Mucosa of gallbladder (tissue), 1 donor: Measurements from ENCODE around the gene NOD1. TPM values are rescaled to one million over a fixed set of nuclear protein-coding genes. Genes with fewer than 3 reads are reported as not detected.
"Not testable (repeated sequence)": the region's sequence is repeated elsewhere in the genome, so short reads cannot be mapped to it uniquely, and the experiment has no call there.

Experiments used
- DNase-seq: peaks from one replicate; pipeline ENCODE4 v3.0.0-alpha.2; 2020; ENCODE audit warnings: low spot score
- total RNA-seq: library from RNA; stranded (reverse); gene quantifications from one replicate; pipeline ENCODE4 v1.2.1, GENCODE V29; 2021
- donor health status: DM: no; HTN: no; CAD: no.

NOD1 gene, protein sequence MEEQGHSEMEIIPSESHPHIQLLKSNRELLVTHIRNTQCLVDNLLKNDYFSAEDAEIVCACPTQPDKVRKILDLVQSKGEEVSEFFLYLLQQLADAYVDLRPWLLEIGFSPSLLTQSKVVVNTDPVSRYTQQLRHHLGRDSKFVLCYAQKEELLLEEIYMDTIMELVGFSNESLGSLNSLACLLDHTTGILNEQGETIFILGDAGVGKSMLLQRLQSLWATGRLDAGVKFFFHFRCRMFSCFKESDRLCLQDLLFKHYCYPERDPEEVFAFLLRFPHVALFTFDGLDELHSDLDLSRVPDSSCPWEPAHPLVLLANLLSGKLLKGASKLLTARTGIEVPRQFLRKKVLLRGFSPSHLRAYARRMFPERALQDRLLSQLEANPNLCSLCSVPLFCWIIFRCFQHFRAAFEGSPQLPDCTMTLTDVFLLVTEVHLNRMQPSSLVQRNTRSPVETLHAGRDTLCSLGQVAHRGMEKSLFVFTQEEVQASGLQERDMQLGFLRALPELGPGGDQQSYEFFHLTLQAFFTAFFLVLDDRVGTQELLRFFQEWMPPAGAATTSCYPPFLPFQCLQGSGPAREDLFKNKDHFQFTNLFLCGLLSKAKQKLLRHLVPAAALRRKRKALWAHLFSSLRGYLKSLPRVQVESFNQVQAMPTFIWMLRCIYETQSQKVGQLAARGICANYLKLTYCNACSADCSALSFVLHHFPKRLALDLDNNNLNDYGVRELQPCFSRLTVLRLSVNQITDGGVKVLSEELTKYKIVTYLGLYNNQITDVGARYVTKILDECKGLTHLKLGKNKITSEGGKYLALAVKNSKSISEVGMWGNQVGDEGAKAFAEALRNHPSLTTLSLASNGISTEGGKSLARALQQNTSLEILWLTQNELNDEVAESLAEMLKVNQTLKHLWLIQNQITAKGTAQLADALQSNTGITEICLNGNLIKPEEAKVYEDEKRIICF
- total RNA-seq, result 12.7 TPM

GRCh38 chr7:30478349-30479201 lies at the start of gene NOD1:
Gene NOD1, minus strand, starts transcription at chr7:30478784. Its CDS starts 21,863 bp downstream, at chr7:30456921.
- peak; percentile 63 for DNase-seq

DNA sequence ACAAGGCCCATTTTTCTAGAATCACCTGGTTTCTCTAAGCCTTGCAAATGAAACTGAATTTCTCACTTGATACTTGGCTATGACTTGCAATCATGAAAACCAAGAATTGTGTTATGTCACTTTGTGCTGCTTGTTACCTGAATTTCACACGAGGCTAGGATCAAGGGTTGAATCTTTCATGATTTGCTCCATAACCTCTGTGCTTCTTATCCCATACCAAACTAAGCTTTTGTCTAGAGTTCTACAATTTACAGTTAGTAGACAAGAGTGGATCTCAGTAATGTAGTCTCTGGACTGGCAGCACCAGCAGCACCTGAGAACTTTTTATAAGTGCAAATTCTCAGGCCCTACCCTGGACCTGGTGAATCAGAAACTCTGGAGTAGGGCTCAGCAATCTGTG lies 48.7 kb upstream of the NOD1 start:
- DNase-seq, result not testable (repeated sequence)

DNA sequence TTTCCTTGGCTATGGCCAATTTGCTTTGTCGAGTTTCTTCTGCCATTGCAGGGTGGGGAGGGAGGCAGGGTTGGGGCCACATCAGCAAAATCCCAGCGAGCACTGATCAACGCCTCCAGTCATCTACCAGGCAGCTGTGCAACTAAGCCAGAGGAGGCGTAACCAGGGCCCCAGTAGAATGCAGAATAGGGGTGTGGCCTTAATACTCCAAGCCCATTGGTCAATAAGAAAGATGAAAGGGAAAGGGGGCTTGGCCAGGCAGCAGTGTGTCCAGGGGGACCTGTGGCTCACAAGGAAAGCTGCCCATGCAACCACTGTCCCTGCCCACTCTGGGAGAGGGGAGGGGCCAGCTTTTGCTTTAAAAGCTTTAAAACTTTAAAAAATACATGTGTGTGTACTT lies 47.6 kb upstream of the NOD1 start:
- DNase-seq, result no peak

- peak; percentile 60 for DNase-seq
These were observed 46.8 kb upstream of the NOD1 start for GRCh38 chr7:30525429-30525828.

DNA sequence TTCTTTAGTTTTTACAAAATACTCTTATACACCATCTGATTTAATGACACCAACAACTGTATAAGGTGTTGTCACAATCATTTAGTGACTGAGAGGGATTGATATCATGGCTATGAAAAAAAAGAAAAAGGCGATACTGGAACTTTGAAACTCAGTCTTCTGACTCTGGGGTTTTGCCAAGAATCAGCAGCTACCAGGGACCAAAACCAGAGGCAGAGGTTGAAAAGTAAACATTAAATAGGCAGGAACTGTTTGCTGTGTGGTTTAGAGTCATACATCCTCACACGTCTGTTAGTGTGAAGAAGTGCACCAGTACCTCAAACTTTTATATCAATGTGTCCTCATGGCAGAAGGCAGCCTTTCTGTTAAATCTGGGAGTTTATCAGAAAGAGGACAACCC lies 46.0 kb upstream of the NOD1 start:
- DNase-seq, result peak; percentile 56

GRCh38 chr7:30523466-30523865 lies 44.9 kb upstream of the NOD1 start:
- no peak for DNase-seq

DNA sequence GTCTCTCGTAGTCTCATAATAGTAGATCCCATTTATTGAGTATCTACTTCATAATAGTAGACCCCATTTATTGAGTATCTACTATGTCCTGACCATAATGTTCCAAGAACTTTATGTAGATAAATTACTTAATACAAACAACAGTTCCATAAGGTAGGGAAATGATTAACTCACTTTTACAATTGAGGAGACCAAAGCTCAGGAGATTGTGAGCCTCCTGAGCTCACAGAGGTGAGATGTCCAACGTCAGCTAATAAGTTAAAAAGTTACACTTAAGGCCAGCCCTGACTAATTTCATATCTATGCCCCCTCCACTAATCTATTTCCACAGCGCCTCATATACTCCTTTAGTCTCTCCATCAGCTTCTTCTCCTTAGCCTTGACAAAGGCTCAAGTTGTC lies 43.6 kb upstream of the NOD1 start:
- no peak for DNase-seq

- DNase-seq, result peak; percentile 29
These were observed 42.9 kb upstream of the NOD1 start for GRCh38 chr7:30521532-30521931.

GRCh38 chr7:30519122-30519521 lies 40.5 kb upstream of the NOD1 start:
- DNase-seq, result no peak

GRCh38 chr7:30515761-30516160 lies 37.2 kb upstream of the NOD1 start:
- DNase-seq, result no peak

DNA sequence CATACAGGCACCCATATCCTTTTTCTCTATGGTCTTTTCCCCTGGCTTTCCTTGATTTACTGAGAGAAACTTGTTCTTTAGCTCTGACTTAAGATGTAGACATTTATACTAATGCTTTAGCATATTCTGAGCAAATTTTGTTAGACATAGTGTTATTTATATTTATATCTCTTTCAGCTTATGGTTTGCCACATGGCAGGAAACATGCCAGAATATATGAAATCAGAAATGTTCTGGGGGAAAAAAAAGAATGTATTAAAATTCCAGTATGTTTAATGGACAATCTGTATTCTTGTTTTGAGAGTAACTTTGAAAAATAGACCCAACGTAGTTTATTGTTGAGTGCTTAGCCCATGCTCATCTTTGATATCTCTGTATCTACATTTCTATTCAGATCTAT lies 36.2 kb upstream of the NOD1 start:
- no peak for DNase-seq

- no peak for DNase-seq
These were observed 35.6 kb upstream of the NOD1 start for GRCh38 chr7:30514177-30514576.

GRCh38 chr7:30513762-30514161 lies 35.2 kb upstream of the NOD1 start:
- no peak for DNase-seq

GRCh38 chr7:30511973-30512662 lies 33.5 kb upstream of the NOD1 start:
- no peak for DNase-seq

DNA sequence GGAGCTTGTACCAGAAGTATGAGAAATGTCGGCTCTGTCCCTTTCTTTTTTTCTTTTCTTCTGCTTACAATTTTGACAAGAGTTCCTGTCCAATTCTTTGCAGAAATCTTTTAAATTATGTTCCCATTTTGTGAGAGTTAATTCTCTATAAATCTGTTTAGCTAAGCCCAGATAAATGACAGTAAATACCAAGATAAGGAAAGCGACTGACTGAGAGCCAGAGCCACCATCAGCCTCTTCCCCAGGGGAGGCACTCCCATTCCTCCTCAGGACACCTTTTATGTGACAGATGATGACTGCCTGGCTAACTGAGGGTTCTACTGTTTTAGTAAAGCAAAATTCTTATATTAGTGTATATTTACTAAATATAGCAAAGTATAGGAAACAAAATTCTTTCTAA lies 32.9 kb upstream of the NOD1 start:
- no peak for DNase-seq

- DNase-seq, result no peak
These were observed 31.8 kb upstream of the NOD1 start for GRCh38 chr7:30510124-30511075.

DNA sequence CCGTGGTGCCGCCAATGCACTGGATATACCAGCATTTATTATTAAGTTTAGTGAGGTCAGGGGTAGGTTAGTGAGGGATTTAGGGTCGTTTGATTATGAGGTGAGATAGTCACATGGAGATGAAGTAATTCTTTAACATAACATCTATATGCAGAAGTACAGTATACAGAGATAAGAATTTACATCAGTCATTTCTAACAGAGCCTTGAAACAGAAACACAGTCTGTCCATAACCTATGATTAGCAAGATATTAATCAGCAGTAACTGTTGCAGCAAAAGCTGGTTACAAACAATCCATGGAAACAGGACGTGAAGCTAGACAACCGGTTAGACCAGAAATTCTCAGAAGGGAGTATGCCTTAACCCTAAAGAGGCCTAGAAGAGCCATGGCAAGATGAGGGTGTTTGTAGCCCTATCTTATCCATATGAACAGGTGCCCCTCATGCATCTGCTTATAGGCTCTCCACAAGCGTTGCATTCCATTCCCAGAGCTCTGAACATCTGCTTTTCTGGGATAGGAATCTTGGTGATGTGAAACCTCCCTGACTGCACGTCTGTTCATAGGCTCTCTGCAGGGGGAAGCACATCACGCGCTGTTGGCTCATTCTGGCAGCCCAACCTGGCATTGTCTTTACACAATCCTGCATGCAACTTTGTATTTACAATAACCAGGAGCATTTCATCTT lies 30.7 kb upstream of the NOD1 start:
- not testable (repeated sequence) for DNase-seq

- DNase-seq, result not testable (repeated sequence)
These were observed 28.8 kb upstream of the NOD1 start for GRCh38 chr7:30507346-30507900.

DNA sequence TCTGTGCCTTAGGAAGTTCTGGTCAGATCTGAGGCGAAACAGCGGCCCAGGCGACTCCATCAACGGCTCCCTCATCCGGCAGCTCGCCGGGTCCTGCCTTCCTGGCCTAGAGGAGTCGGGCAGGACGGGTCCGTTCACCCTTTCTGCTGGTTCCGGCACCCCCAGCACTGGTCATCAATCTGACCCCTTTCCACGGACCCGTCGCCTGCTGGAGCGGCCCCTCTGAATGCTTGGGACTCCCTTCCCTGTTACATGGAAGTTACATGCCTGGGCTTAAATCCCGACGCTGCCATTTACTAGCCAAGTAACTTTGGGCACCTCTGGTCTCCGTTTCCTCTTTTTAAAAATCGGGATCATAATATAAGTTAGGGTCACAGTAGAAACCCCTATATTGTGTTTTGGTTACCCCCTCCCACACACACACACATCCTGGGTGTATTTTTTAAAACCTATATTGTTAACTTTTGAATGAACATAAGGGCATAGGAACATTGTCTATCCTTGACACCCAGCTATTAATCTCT lies 26.7 kb upstream of the NOD1 start:
- DNase-seq, result no peak
